Osteoblast (primary cell): Measurements from ENCODE around the gene GAPDH. TPM values are rescaled to one million over a fixed set of nuclear protein-coding genes. Genes with fewer than 3 reads are reported as not detected.
A peak's percentile ranks its signal among the peaks of the same experiment; 100 is the strongest.
"Not testable (repeated sequence)": the region's sequence is repeated elsewhere in the genome, so short reads cannot be mapped to it uniquely, and the experiment has no call there.

Experiments
- DNase-seq: peaks from one replicate; pipeline ENCODE4 v3.0.0; 2011; ENCODE audit warnings: low spot score, mixed read lengths; ENCODE audit not compliant: insufficient read length; ENCODE audit errors: missing footprints
- H2AFZ ChIP-seq: 2 replicates; pipeline ENCODE4 v1.6.0; 2011; ENCODE audit warnings: mild to moderate bottlenecking, low read length
- H3K27ac ChIP-seq: 2 replicates; pipeline ENCODE4 v1.5.1; 2011; ENCODE audit warnings: mild to moderate bottlenecking, low read depth, low read length, moderate library complexity
- H3K27me3 ChIP-seq: 2 replicates; pipeline ENCODE4 v1.6.0; 2012; ENCODE audit warnings: mild to moderate bottlenecking, control low read depth, inconsistent platforms, low read length, moderate library complexity; ENCODE audit not compliant: insufficient read depth
- H3K36me3 ChIP-seq: 2 replicates; pipeline ENCODE4 v1.5.1; 2011; ENCODE audit warnings: mild to moderate bottlenecking, low read length, control low read depth, moderate library complexity; ENCODE audit not compliant: insufficient read depth
- H3K4me1 ChIP-seq: 2 replicates; pipeline ENCODE4 v1.5.1; 2011; ENCODE audit warnings: mild to moderate bottlenecking, low read length, control low read depth, moderate library complexity; ENCODE audit not compliant: insufficient read depth
- H3K4me2 ChIP-seq: 2 replicates; pipeline ENCODE4 v1.6.0; 2011; ENCODE audit warnings: mild to moderate bottlenecking, low read length; ENCODE audit not compliant: insufficient read depth
- H3K4me3 ChIP-seq: fragments of 200-600 bp; sonication (generic); 3 replicates; pipeline ENCODE4 v1.5.1; 2012; ENCODE audit warnings: mild to moderate bottlenecking, low read length, inconsistent platforms; ENCODE audit not compliant: insufficient read depth
- H3K79me2 ChIP-seq: 2 replicates; pipeline ENCODE4 v1.6.0; 2012; ENCODE audit warnings: mild to moderate bottlenecking, low read length, control low read depth, inconsistent platforms; ENCODE audit not compliant: insufficient read depth
- H3K9me3 ChIP-seq: 2 replicates; pipeline ENCODE4 v1.5.1; 2011; ENCODE audit warnings: low read depth, low read length, control low read depth
- H4K20me1 ChIP-seq: 2 replicates; pipeline ENCODE4 v1.6.0; 2012; ENCODE audit warnings: mild to moderate bottlenecking, low read length, control low read depth; ENCODE audit not compliant: insufficient read depth
- total RNA-seq: library from RNA; depleted of rRNA; stranded (reverse); fragments of >200 nt; gene quantifications from 2 replicates; pipeline ENCODE4 v1.2.3, GENCODE V29; 2012
- TF ChIP-seq, protein P1 (sequence below): IDR thresholded peaks from 2 replicates; pipeline ENCODE4 v1.5.1; 2011; ENCODE audit warnings: mild to moderate bottlenecking, low read depth, low read length, moderate library complexity; ENCODE audit errors: extremely low read depth

The GAPDH gene
- total RNA-seq, 1 donor, result 5,173 TPM

- TF ChIP-seq, protein P1, sequence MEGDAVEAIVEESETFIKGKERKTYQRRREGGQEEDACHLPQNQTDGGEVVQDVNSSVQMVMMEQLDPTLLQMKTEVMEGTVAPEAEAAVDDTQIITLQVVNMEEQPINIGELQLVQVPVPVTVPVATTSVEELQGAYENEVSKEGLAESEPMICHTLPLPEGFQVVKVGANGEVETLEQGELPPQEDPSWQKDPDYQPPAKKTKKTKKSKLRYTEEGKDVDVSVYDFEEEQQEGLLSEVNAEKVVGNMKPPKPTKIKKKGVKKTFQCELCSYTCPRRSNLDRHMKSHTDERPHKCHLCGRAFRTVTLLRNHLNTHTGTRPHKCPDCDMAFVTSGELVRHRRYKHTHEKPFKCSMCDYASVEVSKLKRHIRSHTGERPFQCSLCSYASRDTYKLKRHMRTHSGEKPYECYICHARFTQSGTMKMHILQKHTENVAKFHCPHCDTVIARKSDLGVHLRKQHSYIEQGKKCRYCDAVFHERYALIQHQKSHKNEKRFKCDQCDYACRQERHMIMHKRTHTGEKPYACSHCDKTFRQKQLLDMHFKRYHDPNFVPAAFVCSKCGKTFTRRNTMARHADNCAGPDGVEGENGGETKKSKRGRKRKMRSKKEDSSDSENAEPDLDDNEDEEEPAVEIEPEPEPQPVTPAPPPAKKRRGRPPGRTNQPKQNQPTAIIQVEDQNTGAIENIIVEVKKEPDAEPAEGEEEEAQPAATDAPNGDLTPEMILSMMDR, result no peak
- H3K4me2 ChIP-seq, result no peak overlapping the region
- H3K27me3 ChIP-seq, result no peaks in the 10 kb centered on the region
- H3K4me3 ChIP-seq, result no peak overlapping the region
- no peaks in the 10 kb centered on the region for H4K20me1 ChIP-seq
- no peak for DNase-seq
- no peaks in the 10 kb centered on the region for H3K79me2 ChIP-seq
- H3K9me3 ChIP-seq, result no peaks in the 10 kb centered on the region
- H3K36me3 ChIP-seq, result peaks cover 86% of the 10 kb centered on the region
- no peaks in the 10 kb centered on the region for H3K4me1 ChIP-seq
- no peak overlapping the region for H2AFZ ChIP-seq
- H3K27ac ChIP-seq, result no peak overlapping the region
Observed at GRCh38 chr12:6575648-6576047, 41.3 kb downstream of the GAPDH start.

DNA sequence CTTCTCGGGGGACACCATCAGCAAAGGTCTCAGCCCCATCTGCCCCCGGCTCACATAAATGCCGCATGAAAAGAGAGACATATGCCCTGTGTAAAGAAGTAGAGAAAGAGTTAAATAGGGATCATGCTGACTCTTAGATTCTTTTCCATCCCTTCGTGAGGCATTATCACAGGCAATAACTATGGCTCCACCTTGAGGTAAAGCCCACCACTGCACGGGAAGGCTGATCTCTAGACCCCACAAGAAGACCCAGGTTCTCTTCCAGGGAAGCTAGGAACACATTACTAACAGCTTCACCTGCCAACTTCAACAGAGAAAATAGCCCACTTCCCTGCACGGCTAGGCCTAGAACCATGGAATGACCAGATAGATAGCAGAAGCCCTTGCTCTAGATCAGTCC is 47.9 kb downstream of the GAPDH start:
- peaks cover 8% of the 10 kb centered on the region for H4K20me1 ChIP-seq
- peak; percentile 2 for DNase-seq
- H3K9me3 ChIP-seq, result no peaks in the 10 kb centered on the region
- no peak overlapping the region for H3K4me2 ChIP-seq
- H3K79me2 ChIP-seq, result peaks cover 9% of the 10 kb centered on the region
- TF ChIP-seq, protein P1, result no peak
- no peak overlapping the region for H2AFZ ChIP-seq
- H3K27ac ChIP-seq, result no peak overlapping the region
- H3K36me3 ChIP-seq, result peaks cover 84% of the 10 kb centered on the region
- no peaks in the 10 kb centered on the region for H3K4me1 ChIP-seq
- no peak overlapping the region for H3K4me3 ChIP-seq
- no peaks in the 10 kb centered on the region for H3K27me3 ChIP-seq

DNA sequence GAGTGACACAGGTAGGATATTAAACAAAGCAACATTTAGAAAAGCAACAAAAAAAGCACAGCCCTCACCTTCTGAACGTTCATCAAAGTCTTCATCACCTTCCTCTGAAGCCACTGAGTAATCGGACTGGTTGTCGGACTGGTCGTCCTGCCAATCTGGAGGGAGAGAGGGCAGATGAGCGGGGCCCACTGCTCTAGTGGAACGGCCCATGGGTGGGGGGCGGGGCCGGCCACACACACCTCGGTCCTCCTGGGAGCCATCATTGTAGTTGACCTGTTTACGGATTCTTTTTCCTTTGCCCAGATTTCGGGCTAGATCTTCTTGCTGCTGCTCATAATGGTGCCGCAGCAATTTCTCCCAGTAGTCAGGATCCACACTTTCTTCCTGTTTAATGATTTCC is 48.6 kb downstream of the GAPDH start:
- peaks cover 84% of the 10 kb centered on the region for H3K36me3 ChIP-seq
- peaks cover 8% of the 10 kb centered on the region for H4K20me1 ChIP-seq
- H2AFZ ChIP-seq, result no peak overlapping the region
- no peaks in the 10 kb centered on the region for H3K4me1 ChIP-seq
- H3K27ac ChIP-seq, result no peak overlapping the region
- no peak overlapping the region for H3K4me3 ChIP-seq
- no peaks in the 10 kb centered on the region for H3K27me3 ChIP-seq
- H3K9me3 ChIP-seq, result no peaks in the 10 kb centered on the region
- TF ChIP-seq, protein P1, result no peak
- no peak overlapping the region for H3K4me2 ChIP-seq
- no peak for DNase-seq
- peaks cover 9% of the 10 kb centered on the region for H3K79me2 ChIP-seq

- no peaks in the 10 kb centered on the region for H3K9me3 ChIP-seq
- TF ChIP-seq, protein P1, result no peak
- no peaks in the 10 kb centered on the region for H3K27me3 ChIP-seq
- peaks cover 14% of the 10 kb centered on the region for H4K20me1 ChIP-seq
- no peaks in the 10 kb centered on the region for H3K4me1 ChIP-seq
- no peak overlapping the region for H3K4me3 ChIP-seq
- H3K4me2 ChIP-seq, result no peak overlapping the region
- H3K79me2 ChIP-seq, result peaks cover 12% of the 10 kb centered on the region
- peaks cover 84% of the 10 kb centered on the region for H3K36me3 ChIP-seq
- no peak overlapping the region for H2AFZ ChIP-seq
- peak overlapping the region; percentile 41 for H3K27ac ChIP-seq
- no peak for DNase-seq
Observed at GRCh38 chr12:6584293-6584692, 50.0 kb downstream of the GAPDH start.

DNA sequence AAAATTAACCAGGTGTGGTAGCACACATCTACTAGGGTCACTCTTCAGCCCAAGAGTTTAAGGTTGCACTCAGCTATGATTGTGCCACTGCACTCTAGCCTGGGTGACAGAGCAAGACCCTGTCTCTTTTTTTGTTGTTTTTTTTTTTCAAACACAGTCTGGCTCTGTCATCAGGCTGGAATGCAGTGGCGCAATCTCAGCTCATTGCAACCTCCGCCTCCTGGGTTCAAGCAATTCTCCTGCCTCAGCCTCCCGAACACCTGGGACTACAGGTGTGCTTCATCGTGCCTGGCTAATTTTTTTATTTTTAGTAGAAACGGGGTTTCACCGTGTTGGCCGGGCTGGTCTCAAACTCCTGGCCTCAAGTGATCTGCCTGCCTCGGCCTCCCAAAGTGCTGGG is 52.3 kb downstream of the GAPDH start:
- not testable (repeated sequence) for H3K27me3 ChIP-seq, H3K27ac ChIP-seq, H2AFZ ChIP-seq, H3K4me3 ChIP-seq, H3K4me1 ChIP-seq, H3K4me2 ChIP-seq, H3K9me3 ChIP-seq, DNase-seq
- Histone ChIP-seq H3K36me3 (peaks cover 89% of the 10 kb centered on the region), H4K20me1 (peaks cover 17% of the 10 kb centered on the region), H3K79me2 (peaks cover 12% of the 10 kb centered on the region)
